GM21526 (cell line): Measurements from ENCODE around the gene DNER.
"Not testable (repeated sequence)": the region's sequence is repeated elsewhere in the genome, so short reads cannot be mapped to it uniquely, and the experiment has no call there.

Experiments
- ATAC-seq: cut with Tn5 transposase; IDR thresholded peaks from one replicate; pipeline ENCODE4 v1.9.1; 2021; ENCODE audit warnings: moderate library complexity; ENCODE audit not compliant: unreplicated experiment, low FRiP score

Gene DNER

DNA sequence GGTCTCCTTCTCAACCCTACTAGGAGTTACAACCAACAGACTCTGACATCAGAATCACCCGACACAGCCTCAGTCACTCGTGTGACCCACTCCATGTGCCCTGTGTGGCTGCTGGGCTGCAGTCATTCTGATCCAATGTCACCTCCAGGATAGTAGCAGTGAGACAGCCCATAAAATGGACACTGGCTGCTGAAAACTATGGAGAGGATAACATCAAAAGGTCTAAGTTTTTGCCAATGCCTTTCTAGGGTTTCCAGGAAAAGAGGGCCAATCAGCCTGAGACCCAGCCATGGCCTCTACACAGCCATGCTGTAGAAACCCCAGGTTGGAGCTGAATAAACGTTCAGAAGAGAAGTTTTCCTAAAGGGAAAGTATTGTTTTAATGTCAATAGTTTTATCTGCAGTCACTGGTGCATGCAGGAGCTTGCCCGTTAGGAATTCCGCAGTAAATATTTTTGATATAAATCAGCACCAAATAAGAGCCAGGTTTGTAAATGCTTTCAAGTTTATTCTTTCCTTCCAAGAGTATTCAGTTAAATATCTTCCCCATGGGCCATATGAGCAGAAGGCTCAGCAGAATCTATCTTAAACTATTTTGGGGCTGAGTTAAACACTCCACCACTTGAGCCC, 351.1 kb downstream of the DNER start:
- ATAC-seq: no peak

DNA sequence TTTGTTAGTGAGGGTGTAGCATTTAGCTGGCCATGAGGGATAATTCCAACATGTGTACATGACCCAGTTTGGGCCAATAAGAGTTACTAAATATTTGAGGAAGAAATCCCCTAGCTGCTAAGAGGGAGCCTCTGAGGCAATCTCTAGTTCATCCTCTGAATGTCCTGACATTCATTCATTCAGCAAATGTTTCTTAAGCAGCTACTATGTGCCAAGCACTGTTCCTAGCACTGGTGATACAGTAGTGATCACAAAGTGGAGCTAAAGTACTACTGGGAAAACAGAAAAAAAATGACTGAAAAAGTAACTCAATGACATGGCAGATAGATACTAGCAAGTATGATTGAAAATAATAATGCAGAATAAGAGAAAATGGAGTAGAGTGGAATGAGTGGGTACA, 363.5 kb downstream of the DNER start:
- ATAC-seq: no peak

DNA sequence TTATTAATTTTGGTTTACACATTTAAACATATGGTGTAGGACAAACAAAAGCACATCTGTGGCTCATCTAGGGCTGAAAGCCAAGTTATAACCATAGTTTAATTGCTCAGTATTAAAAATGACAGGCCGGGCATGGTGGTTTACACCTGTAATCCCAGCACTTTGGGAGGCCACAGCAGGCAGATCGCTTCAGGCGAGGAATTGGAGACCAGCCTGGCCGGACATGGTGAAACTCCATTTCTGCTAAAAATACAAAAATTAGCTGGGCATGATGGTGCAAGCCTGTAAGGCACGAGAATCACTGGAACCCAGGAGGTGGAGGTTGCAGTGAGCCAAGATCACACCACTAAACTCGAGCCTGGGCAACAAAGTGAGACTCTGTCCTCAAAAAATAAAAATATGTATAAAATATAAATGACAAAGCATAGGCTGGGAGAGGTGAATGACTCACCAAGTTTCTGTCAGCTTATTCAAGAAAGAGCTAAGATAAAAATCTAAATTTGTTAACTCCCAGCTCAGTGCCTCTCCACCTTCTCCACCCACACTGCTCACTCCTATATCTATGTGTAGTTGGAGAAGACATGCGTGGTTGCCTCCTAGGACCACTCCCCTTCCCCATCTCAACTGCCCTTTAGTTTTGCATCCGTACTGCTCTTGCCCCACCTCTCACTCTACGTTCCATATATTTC, 364.1 kb downstream of the DNER start:
- ATAC-seq: no peak

DNA sequence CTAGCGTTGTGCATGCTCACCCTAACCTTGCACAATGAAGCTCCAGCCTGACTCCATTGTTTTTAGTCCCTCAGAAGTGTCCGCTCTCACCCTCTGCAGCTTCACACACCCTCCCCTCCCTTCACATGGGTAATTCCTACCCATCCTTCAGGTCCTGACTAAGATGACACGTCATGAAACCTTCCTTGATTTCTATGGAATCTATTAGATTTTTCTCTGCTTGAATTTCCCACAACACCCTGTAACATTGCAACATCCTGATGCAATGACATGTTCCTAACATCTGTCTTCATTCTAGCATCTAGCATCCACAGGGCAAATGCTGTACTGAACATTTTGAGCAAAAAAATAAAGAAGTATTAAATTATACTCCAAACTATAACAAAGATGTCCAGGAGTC, 366.2 kb downstream of the DNER start:
- no peak for ATAC-seq

DNA sequence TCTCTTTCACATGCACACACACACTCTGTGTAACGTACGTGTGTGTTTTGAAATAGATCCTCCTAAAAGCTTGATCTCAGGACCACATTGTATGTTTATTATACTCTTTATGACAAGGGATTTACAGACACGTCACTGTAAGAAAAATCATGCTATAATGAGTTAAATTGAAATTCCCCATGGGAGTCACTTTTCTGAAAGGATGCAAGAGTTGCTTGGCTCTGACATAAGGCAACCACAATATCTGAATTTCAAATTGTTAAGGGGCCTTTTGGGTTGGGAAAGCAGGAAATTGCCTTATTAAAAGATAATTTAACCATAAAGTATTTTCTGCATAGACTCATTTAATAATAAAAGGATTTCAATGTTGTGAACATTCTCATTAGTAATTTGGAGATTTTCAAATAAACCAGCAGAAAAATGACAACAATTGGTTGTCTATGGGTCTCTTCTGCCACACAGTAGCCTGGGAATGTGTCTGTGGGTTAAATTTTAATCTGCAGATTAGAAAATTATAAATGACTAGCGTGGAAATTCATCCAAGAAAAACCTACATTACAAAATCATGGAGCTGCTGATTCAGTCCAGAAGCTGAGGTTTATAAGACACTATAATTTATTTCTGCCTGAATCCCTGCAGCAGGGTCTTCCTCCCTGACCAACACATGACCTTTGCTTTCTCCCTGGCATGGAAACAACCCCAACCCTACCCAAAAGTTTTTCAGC, 367.4 kb downstream of the DNER start:
- no peak for ATAC-seq

DNA sequence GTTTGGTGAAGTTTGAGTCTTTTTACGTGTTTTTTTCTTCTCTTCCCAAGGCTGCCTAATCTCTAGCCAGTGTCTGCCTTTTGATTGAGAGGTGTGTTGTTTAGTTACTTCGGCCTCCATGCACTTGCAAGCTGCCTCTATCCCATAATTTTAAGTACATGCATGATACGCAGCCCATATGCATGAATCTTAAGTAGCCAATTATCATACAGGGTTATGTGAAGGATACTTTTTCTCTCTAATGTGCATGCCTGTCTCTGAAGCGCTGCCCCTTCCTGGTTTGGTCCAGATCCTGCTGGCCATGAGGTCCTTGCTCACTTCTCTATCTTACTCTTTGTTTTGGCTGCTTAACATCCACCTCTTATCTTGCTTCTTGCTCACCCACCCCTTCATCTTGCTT, 369.4 kb downstream of the DNER start:
- no peak for ATAC-seq

DNA sequence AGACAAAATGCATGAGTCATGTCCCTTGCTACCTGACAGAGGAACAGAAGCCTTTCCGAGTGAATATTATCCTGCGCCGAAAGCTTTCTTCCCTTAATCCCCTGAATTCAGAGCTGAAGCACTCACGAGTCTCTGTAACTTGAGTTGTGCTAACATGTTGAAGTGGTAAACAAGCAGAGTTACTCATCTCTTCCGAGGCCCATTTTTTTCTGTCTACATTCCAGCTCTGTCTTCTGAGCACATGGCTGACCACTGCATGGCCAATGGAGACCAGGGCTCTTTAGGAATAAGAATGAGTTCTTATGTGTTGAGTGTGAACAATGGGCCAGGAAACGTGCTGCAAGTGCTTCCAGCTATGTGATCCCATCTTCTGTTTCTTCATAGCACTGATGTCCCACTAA, 370.2 kb downstream of the DNER start:
- no peak for ATAC-seq

DNA sequence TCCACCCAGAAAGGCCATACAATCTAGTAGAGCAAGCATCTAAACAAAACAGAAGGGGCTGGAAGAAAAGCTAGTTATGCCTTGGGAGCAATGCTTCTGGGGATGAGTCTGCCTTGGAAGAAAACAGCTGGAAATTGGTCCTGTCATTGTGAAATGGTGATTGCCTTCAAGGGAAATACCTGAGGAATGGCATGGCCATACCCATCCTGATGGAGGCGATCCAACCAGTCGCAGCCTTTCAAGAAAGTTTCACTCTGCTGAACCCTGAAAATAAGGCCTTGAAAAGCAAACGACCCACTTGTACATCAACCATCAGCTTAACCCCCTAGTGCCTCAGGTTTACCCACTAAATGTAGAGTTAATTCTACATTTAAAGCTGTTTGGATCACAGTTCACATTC, 370.7 kb downstream of the DNER start:
- ATAC-seq: no peak

DNA sequence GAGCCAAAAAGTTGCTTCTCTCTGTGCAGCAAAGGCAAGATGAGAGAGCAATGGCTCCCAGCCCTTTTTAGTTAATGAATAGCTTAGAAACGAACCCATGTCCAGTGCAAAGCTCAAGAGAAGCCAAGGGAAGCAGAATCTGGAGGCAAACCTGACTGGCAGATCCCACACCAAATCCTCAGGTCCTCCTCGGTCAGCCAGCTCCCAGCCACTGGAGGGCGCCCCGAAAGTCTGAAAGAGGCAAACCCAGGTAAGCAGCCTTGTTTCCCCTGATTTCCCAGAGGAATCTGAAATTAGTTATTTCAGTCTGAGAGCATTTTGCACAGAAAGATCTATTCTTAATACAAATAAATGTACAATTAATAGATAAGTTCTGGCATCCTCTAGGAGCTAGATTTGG, 372.0 kb downstream of the DNER start:
- no peak for ATAC-seq

DNA sequence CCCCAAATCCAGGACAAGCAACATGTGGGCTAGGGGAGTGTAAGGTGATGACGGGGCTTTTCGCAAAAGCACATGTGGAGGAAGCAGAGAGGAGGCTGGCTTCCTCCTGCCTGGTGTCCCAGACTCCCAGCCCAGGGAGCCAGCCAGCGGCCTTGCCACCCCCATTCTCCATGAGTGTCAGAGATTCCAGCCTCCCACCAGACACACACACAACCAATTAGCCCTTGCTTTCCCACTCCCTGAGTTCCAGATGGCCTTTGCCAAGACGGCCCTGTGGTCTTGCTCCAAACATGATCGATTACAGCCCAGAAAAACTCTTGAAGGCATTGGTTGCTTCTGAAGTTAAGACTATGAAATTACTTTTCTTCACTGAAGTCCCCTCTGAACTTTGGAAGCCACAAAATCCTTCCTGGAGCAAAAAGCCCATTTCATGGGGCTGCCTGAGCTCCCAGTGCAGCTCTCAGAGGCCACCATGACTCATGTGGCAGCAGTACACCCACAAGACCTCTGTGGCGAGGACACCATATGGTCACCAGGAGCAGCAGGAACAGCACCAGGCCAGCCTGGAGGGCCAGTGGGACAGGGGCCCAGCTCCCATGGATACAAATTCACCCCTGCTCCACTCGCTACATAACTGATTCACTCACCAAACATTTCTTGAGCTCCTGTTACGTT, 374.1 kb downstream of the DNER start:
- ATAC-seq: no peak

DNA sequence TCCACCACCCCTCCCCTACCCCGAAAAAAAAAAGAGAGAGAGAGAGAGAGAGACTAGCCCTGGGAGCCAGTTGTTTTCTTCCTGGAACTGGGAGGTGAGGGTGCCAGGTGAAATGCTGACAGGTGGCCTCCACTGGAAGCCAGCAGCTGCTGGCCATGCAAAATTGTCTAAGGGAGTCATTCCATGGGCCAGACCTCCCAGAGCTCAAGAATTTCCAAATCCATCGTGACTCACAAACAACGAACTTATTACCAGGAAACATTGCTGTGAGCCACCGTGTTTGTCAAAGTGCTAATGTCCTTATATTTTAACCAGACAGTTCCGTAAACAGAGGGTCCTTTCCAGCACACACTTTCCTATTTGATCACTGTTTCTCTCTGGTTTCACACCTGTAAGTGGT, 374.7 kb downstream of the DNER start:
- ATAC-seq: no peak

DNA sequence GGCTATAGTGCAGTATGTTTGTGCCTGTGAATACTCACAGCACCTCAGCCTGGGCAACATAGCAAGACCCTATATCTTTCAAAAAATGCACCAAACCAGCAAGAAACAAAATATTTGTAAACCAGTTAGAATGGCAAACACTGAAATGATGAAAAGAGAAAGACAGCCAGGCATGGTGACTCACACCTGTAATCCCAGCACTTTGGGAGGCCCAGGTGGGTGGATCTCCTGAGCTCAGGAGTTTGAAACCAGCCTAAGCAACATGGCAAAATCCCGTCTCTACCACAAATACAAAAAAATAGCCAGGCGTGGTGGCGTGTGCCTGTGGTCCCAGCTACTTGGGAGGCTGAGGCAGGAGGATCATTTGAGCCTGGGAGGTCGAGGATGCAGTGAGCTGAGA, 375.2 kb downstream of the DNER start:
- ATAC-seq: not testable (repeated sequence)

DNA sequence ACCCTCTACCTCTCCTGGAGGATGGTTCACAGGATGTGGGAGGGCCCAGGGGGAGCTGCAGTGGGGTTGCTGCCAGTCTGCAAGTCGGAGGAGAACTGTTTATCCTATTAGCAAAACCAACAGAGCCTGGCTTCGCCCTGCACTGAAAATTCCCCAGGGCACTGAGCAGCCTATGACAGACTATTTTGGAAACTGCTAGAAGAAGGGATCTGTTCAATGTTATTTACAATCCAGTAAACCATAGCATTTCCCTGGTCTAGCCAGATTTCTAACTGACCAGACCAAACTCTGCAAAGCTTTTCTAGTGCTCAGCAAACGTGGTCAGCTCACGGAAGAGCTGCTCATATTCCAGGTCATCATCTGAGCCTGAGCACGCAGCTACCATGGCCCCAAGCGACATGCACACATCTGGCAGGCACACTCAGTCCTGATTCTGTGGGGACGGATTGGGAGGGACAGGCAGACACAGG, 378.4 kb downstream of the DNER start:
- ATAC-seq: no peak

DNA sequence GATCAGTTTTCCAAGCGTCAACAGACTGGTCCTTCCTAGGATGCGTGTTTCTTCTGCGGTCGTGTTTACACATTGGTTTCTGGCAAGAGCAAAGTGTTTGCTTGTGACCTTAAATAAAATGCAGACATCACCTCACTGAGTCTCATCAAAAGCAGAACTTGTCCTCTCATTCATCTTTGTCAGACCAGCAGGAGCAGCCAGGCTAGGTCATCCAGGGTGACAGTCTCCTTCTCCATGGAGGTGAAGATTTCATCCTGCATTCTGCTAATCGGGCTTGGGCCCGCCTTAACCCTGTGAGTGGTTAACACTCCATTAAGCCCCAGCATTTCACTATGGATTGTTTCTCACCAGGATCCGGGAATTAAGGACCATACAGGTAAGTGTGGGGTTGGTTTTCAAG, 379.0 kb downstream of the DNER start:
- ATAC-seq: no peak

DNA sequence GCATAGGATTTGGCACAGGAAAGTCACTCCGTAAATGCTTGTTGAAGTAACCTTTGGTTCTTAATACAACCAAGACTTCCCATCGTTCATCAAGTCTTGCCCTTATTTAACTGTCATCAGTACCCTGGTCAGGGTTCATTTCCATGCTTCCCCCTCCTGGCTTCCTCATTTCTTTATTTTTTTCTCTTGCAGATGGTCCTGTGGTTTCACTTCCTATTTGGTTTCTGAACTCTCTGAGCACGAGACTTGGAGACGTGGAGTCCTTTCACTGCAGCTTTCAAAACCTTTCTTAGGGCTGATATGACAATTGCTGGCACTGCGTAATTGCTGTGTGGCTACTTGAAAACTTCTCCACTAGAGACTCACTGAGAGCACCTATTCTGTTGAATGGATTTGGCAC, 383.4 kb downstream of the DNER start:
- no peak for ATAC-seq

DNA sequence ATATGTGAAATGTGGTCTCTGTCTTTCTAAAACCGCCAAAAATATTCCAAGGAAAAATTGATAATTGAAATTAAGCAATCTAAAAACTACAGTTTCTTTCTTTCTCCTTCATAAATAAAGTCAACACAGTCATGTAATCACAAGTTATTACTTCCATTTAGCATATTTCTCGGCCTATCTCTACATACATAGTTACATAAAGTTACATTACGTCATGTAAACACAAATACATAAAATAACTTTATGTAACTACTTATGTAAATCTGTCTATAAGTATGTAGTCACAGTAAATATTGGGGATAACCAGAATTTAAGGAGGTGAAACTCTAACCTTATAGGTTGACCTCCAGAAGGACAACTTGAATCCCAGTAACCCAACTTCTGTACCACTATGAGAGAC, 394.8 kb downstream of the DNER start:
- ATAC-seq: no peak

DNA sequence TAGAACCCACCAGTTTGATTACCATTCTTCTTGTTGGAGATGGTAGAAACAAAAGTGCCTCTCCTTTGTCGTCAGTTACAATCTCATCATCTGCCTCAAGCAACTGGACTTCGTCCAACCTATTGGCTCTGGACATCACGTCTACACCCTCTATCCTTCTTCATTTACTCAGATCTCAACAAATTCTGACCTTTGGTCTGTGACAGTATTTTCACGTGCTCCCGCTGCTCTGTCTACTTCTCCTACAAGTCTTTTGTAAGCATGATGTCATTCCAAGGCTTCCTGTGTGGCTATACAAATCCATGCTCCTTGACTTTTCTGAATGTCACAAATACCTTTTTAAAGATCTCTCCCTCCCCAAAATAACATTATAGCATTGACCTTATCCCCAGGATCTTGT, 400.2 kb downstream of the DNER start:
- ATAC-seq: no peak

DNA sequence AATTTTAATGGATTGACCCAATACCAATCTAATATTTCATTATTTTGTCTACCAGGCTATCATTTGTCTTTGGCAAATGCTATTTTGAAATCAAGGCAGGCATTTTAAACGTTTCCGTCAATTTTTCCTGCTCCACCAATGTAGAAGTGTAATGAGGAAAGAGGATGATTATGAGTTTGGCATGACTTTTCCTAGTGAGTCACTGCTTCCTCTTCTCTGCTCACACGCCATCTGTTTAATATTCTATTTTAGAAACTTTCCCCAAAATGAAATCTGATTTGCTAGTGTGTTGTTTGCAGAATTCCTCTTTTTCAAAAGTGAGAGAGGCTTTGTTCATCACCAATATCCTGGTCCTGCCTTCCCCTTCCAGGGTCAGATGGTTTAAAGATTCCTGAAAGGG, 400.8 kb downstream of the DNER start:
- no peak for ATAC-seq
